AG08396 (cell line): ENCODE measurements around the gene TNFRSF4.

ENCODE experiments used
- DNase-seq: peaks from one replicate; pipeline ENCODE4 v3.0.0; 2012; ENCODE audit warnings: low spot score, mixed read lengths

TNFRSF4 gene

DNA sequence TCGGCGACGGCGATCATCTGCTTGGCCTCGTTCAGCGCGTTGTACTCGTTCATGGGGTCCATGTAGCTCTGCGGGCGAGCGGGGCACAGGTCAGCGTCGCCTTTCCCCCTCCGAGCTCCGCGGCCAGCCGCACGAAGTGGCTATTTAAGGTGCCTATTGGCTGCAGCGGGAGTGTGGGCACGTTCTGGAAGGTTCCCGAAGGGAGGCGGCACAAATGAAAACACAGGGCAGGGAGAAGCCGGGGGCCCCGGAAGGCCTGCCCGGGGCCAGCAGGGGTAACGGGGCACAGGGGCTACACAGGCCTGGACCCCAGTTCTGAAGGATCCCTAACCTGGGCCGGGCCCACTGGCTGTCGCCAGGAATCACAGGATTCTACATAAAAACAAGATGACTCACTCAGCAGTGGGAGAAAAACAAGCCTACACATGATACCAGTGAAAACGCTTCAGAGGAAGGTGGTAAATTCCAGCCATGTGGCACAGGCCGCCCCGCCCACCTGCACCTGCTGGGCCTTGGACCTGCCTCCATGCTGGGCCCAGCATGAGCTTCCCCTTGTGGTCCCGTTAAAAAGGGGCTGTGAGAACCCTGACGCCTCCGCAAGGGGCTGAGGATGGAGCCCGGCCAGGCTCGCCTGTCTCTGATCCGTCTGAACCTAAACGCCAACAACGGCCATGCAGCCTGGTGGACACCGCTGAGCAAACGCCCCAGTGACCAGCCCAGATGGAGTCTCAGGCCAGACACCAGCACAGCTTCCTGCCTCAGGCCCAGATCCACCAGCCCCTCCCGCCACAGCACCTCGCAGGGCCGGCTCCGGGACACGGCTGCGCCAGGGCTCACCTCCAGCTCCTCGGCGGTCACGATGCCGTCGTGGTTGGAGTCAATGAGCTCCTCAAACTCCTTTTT, 3.9 kb upstream of the TNFRSF4 start:
- no peak for DNase-seq

- no peak for DNase-seq
Measured at GRCh38 chr1:1216770-1217620, 3.0 kb upstream of the TNFRSF4 start.

DNA sequence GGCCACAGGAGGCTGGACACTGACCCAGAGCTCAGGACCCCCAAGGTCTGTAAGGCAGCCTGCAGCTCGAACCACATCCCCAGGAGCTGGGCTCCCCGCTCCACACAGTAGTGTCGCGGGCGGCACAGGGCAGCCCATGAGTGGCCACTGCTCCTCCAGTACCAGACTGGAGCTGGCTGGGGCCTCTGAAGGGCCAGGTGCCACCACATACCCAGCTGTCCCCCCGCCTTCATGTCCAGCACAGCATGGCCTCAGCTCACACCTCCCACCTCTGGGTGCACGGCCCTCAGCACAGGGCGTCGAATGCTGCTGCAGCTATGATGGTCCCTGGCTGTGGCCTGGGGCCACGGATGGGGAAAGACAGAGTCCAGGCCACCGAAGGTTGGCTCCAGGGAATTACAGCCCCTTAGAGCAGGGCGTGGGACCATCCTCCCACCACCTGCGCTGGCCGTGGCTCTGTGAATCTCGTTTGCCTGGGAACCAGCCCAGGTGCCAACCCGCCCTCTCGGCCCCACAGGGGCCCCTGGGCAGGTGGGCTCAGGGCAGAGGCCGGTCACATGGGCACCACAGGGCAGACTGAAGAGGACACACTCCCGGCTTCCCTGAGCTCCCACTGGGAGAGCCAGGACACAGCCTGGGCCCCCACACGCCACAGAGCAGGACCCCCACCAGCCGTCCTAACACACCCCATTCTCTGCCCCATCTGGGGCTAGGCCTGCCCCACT, 2.1 kb upstream of the TNFRSF4 start:
- DNase-seq: no peak

DNA sequence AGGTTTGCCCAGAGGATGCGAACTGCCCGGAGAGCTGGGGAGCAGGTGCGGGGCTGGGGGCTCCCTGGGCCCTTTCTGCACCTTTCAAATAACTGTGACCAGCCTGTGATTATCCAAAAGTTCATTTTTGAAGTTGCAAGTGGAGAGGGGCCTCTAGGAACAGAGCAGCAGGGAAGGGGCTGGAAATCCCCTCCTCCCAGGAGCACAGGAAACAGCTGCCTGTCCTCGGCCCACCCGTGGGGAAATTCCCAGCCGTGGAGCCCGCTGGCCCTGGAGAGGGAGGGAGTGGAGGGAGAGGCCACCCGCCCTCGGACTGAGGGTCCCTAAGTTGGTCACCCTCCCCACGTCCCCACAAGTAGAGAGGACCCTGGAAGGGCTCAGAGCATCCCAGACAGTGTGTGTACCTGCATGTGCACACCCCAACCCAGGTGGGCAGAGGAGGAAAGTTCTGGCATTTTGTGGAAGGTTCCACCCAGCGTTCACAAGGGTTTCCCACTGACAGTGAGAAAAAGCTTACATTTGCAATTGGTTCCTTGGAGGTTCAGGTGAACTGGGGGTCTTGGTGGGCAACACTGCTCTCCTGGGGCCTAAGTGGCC, 1.2 kb upstream of the TNFRSF4 start:
- no peak for DNase-seq

- no peak for DNase-seq
Measured at GRCh38 chr1:1212780-1213344, 1.1 kb downstream of the TNFRSF4 start.

DNA sequence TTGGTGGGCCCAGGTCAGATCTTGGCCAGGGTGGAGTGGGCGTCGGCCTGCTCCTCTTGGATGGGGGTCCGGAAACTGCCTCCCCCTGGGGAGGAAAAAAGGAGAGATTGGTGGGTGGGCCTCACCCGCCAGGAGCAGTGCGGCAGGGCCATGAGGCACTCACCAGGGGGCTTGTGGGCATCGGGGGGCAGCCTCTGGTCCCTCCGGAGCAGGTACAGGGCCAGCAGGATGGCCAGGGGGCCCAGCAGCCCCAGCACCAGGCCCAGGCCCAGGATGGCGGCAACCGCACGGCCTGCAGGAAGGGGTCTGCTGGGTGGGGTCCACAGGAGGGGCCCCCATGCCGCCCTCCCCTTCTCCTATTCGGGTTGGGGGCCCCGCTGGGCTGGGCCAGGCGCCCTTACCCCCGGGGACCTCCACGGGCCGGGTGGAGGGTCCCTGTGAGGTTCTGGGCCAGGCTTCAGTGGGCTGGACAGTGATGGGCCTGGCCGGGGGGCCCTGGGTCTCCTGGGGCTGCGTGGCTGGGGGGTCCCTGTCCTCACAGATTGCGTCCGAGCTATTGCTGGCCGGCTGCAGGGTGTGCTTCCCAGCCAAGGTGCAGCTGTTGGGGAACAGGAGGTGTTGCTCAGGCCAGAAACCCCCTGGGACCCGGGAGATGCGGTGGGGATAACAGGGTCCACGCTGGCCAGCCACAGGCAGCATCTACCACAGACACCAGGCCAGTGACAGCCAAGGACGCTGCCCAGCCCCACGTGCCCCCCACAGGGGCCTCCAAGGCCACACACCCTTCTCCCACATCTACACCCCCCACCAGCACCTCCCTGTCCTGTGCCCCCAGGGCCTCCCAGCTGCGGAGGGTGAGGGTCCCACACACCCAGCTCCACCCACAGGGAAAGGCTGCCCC, 2.2 kb downstream of the TNFRSF4 start:
- DNase-seq: no peak

GRCh38 chr1:1210726-1211540, 3.0 kb downstream of the TNFRSF4 start:
- DNase-seq: no peak

DNA sequence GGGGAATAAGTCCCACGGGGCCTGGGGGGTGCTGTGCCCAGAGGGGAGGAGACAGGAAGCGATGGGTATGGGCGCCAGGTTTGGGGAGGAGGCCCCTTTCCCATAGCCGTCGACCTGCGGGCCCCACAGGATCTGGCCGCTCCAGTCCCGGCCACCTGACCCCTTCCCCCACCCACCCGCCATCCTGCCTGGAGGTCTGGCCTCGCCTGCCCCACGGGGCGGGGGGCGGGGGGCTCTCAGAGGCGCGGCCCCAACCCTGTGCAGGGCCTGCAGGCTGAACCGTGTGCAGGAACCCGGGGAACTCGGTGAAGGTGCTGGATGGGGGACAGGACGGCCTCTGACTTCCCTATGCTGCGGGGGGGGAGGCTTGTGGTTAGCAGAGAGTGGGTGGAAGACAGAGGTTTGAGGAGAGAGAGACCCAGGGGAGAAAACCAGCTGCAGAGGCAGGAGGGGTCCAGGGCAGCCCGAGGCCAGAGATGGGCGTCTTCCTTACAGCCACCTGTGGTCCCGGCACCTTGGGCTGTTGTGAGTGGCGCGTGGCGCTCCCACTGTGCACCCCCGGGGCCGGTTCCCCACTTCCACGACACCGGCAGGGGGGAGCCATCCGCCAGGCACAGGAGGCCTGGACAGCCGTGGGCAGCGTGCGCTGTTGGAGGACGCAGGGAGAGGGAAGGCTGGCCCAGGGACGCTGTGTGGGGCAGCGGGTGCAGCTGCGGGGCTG, 5.1 kb downstream of the TNFRSF4 start:
- DNase-seq: no peak

DNA sequence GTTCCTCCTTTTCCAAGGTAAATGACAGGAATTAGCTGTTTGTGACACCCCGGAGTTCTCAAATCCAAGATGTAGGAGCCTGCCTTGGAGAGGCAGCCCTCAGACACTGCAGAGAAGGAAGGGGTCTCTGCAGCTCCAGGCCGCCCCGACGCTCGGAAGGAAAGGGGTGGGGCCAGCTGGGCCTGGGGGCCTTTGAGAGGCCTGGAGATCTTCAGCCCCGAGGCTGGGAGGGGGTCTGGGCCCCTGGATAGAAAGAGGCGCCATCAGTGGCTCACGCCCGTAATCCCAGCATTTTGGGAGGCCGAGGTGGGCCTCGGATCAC, 6.4 kb downstream of the TNFRSF4 start:
- no peak for DNase-seq

DNA sequence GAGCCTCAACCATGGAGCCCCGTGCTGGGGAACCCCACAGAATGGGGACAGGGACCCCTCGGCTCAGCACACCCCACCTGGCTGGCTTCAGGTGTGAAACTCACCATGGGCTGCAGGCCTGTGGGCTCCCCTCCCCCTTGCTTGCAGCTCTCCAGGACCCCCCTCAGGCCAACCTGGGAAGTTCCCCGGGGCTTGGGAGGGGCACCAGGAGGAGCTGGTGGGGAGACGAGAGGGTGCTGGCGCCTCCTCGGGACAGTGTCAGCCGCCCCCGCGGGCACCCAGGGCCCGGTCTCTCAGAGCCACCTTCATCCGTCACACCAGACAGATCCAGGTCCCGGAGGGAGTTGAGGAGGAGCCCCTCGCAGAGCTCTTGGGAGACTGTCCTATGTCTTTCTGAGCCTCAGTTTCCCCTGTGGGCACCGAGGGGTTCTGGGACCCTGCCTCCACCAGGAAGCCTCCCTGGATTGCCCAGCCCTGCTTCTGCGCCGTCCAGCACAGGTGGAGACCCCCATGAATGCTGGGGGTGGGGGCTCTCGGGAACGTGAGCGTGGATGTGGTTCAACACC, 6.9 kb downstream of the TNFRSF4 start:
- no peak for DNase-seq

DNA sequence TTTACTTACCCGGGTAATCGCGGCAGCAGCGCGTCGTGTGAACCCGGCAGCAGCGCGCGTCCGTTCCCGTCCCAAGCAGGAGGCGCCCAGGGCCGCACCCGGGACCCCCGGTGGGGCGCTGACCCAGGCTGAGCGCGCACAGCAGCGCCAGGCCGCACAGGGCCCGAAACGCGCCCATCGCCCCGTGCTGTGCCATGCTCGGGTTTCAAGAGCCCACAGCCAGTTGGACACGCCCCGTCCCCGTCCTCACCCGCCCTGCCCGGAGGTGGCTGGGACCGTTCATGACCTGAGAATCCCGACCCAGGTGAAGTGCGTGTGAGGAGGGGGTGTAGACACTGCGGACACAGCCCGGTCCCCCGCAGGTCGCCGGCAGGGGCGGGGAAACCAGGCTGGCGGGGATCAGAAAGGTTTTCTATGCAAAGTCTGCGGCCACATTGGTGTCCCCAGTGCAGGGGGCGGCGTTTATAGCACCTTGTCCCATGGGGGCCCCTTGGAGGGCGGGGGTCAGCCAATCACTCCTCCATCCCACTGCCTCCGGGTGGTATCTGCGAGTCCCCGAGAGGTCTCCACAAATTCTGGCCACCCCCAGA, 7.5 kb downstream of the TNFRSF4 start, which contains the start of gene TNFRSF18:
TSS of gene TNFRSF18 (minus strand) at position 217 of the 590 bp plus-strand sequence. CDS start at position 196, 21 bp downstream.
- no peak for DNase-seq

DNA sequence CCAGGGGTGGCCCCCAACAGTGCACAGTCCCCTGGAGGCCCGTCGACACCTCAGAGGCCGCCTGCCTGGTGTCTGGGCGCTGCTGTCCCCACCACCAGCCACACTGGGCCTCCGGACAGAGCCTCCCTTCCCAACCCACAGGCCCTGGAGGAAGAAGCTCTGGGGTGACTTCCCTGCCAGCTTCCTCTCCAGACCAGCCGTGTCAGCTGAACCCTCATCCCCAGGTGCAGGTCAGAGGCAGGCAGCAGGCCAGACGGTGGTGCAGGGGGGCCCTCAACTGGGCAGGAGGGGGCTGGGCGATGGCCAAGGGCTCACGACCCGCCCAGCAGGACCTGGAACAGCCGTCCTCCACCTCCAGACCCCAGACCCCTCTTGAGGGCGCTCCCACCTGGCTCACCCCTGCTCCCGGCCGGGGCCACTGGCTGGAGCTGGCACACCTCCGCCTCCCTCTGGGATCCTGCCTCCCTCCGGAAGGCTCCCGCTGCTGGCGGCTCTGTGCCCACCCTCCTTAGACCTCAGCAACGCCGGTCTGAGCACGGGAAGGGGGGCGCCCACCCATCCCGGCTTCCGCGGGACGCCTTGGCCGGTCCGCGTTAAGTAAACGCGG, 8.1 kb downstream of the TNFRSF4 start:
- DNase-seq: no peak

- DNase-seq: no peak
Measured at GRCh38 chr1:1204998-1205768, 8.8 kb downstream of the TNFRSF4 start.

- no peak for DNase-seq
Measured at GRCh38 chr1:1204425-1204920, 9.5 kb downstream of the TNFRSF4 start.

DNA sequence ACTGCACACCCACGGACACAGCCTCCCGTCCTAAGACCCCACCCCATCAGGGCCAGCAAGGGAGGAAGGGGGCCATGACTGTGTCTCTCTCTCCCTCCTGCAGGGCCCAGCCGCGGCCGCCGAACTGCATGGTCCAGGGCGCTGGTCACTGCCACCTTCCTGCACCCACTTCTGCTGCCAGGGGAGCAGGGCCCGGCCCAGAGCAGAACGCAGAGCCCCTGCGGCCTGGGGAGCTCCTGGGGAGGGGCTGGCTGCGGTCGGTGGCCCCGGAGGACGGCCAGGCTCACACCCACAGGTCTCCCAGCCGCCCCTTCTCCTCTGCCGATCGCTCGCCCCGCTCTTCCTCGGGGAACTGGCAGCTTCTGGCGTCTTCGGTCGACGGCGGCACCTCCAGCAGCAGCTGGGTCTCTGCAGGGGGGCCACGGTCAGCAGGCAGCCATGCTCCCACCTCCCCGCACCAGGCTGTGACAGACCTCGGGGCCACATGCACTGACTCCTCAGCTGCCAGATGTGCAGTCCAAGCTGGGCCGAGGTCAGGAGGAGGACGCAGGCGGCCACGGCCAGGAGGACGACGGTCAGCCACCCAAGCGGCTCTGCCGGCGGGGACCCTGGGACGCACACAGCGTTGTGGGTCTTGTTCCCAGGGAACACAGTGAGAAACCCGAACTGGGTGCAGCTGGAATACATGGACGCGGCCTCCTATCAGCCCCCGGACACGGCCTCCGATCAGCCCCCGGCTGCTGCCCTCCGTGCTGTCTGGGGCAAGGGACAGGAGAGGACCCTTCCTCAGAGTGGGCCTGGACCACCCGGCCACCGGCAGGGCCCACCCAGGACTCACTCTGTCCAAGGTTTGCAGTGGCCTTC, 10.2 kb downstream of the TNFRSF4 start:
- DNase-seq: no peak
